ENCODE results near the gene MAP2K4. TPM values are rescaled to one million over a fixed set of nuclear protein-coding genes. Genes with fewer than 3 reads are reported as not detected.

Gene MAP2K4
- total and polyA plus RNA-seq, 2 experiments from 2014 or later, result 38.5 to 53.6 TPM

DNA sequence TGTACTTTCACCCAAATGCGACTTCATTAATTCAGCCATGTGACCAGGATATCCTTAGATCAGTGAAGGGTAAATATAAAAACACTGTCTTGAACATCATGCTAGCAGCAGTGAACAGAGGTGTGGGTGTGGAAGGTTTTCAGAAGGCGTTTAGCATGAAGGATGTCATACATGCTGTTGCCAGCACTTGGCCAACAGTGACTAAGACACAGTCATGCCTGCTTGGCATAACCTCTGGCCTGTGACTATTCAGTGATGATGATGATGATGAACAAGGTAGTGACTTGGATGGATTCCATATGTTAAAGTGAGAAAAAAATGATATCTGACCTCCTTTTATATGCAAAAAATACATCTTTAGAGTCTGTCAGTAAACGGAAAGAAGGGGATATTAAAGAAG is 97.9 kb downstream of the MAP2K4 start:
- H4K20me1 ChIP-seq (ENCODE audit: insufficient read depth, poor library complexity, severe bottlenecking), result no peaks in the 10 kb centered on the region
- TF ChIP-seq, protein P1, sequence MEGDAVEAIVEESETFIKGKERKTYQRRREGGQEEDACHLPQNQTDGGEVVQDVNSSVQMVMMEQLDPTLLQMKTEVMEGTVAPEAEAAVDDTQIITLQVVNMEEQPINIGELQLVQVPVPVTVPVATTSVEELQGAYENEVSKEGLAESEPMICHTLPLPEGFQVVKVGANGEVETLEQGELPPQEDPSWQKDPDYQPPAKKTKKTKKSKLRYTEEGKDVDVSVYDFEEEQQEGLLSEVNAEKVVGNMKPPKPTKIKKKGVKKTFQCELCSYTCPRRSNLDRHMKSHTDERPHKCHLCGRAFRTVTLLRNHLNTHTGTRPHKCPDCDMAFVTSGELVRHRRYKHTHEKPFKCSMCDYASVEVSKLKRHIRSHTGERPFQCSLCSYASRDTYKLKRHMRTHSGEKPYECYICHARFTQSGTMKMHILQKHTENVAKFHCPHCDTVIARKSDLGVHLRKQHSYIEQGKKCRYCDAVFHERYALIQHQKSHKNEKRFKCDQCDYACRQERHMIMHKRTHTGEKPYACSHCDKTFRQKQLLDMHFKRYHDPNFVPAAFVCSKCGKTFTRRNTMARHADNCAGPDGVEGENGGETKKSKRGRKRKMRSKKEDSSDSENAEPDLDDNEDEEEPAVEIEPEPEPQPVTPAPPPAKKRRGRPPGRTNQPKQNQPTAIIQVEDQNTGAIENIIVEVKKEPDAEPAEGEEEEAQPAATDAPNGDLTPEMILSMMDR (IDR thresholded peaks at IDR 0.05; ENCODE audit: poor library complexity), result no peak
- TF ChIP-seq EZH2phosphoT487 (IDR thresholded peaks at IDR 0.05; ENCODE audit: low read depth, severe bottlenecking, unreplicated experiment), result no peak
- no peak for TF ChIP-seq EZH2 (IDR thresholded peaks at IDR 0.05; ENCODE audit: borderline replicate concordance)
- no peak overlapping the region for H2AFZ ChIP-seq
- no peaks in the 10 kb centered on the region for H3K4me1 ChIP-seq (ENCODE audit: insufficient read depth)
- no peaks in the 10 kb centered on the region for H3K27me3 ChIP-seq
- H3K9me2 ChIP-seq (replicated peaks; ENCODE audit: insufficient read depth), result no peaks in the 10 kb centered on the region
- no peak overlapping the region for H3K27ac ChIP-seq
- H3K4me3 ChIP-seq, result no peak overlapping the region
- H3K9me3 ChIP-seq (ENCODE audit: low read depth), result no peaks in the 10 kb centered on the region
- H3K79me2 ChIP-seq, result no peaks in the 10 kb centered on the region
- no peak overlapping the region for H3K4me2 ChIP-seq
- 98% methylated on average over 3 of the region's 3 CpGs for WGBS (ENCODE audit: low lambda C conversion rate, missing lambda C conversion rate)
- no peak for DNase-seq (ENCODE audit: low spot score)
- no peaks in the 10 kb centered on the region for H3K36me3 ChIP-seq (replicated peaks; ENCODE audit: insufficient read depth, low read depth)

DNA sequence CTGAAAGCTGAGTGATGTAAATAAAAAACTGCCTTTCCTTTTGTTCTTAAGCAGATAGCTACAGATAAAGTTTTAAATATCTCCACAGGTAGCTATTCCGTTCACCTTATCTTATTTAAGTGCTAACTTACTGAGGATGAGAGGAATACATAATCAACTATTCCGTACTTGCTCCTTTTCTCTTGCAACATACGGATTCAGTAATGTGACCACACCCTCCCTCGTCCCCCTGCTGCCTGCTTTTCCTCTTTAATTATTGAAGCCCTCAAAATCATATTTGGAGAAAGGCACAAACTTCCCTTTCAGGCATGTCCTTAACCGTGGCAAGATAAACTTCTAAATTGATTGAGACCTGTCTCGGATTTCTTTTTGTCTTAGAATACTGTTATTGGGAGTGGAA is 101.4 kb downstream of the MAP2K4 start:
- Histone ChIP-seq H3K79me2 (no peaks in the 10 kb centered on the region), H2AFZ (no peak overlapping the region), H3K4me2 (no peak overlapping the region), H3K9me2 (replicated peaks; ENCODE audit: insufficient read depth) (no peaks in the 10 kb centered on the region), H3K36me3 (replicated peaks; ENCODE audit: insufficient read depth, low read depth) (no peaks in the 10 kb centered on the region), H3K9me3 (ENCODE audit: low read depth) (no peaks in the 10 kb centered on the region), H3K27me3 (no peaks in the 10 kb centered on the region), H3K27ac (no peak overlapping the region), H3K4me1 (ENCODE audit: insufficient read depth) (no peaks in the 10 kb centered on the region), H3K4me3 (no peak overlapping the region), H4K20me1 (ENCODE audit: insufficient read depth, poor library complexity, severe bottlenecking) (no peaks in the 10 kb centered on the region)
- 76% methylated on average over 6 of the region's 6 CpGs for WGBS (ENCODE audit: low lambda C conversion rate, missing lambda C conversion rate)
- TF ChIP-seq, protein P1 (IDR thresholded peaks at IDR 0.05; ENCODE audit: poor library complexity), result no peak
- TF ChIP-seq EZH2phosphoT487 (IDR thresholded peaks at IDR 0.05; ENCODE audit: low read depth, severe bottlenecking, unreplicated experiment) (no peak), EZH2 (IDR thresholded peaks at IDR 0.05; ENCODE audit: borderline replicate concordance) (no peak)
- DNase-seq (ENCODE audit: low spot score), result no peak

DNA sequence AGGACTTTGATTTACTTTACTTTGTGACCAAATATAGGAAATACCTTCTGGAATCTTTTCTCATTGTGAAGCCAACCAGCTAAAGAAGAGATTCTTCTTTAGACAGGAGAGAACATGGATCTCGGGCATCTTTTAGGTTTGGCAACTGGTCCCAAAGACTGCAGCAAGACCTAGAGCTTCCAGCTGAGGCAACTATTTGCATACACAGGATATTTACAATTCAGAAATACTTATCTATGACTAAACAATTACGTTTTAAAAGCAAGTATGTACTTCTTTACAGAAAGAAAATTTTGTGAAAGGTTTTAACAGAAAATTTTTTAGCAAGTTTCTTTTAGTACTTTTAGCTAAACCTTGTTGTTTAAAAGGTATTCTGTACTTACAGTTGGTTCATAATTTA is 106.5 kb downstream of the MAP2K4 start:
- WGBS (ENCODE audit: low lambda C conversion rate, missing lambda C conversion rate), result 91% methylated on average over 2 of the region's 2 CpGs

More for the DNA sequence above, 106.5 kb downstream of the MAP2K4 start:
- Histone ChIP-seq H3K4me3 (no peak overlapping the region), H3K4me2 (no peak overlapping the region), H2AFZ (no peak overlapping the region), H3K27me3 (no peaks in the 10 kb centered on the region), H3K9me3 (ENCODE audit: low read depth) (no peaks in the 10 kb centered on the region), H3K27ac (no peak overlapping the region), H3K4me1 (ENCODE audit: insufficient read depth) (no peaks in the 10 kb centered on the region), H3K9me2 (replicated peaks; ENCODE audit: insufficient read depth) (no peaks in the 10 kb centered on the region), H3K36me3 (replicated peaks; ENCODE audit: insufficient read depth, low read depth) (no peaks in the 10 kb centered on the region), H4K20me1 (ENCODE audit: insufficient read depth, poor library complexity, severe bottlenecking) (no peaks in the 10 kb centered on the region), H3K79me2 (no peaks in the 10 kb centered on the region)
- TF ChIP-seq EZH2 (IDR thresholded peaks at IDR 0.05; ENCODE audit: borderline replicate concordance) (no peak), EZH2phosphoT487 (IDR thresholded peaks at IDR 0.05; ENCODE audit: low read depth, severe bottlenecking, unreplicated experiment) (no peak)
- TF ChIP-seq, protein P1 (IDR thresholded peaks at IDR 0.05; ENCODE audit: poor library complexity), result no peak
- DNase-seq (ENCODE audit: low spot score), result no peak
